Mammary epithelial cell (primary cell): ENCODE data around the gene STAT5B.

Experiments used
- EZH2 ChIP-seq: IDR thresholded peaks from 2 replicates; pipeline ENCODE4 v1.6.1; 2012; ENCODE audit warnings: low read length, inconsistent platforms, borderline replicate concordance
- TF ChIP-seq, protein P1 (sequence below), 2 donors: IDR thresholded peaks in 1 of 2; conservative IDR thresholded peaks in 1 of 2; 2 replicates each; pipeline ENCODE4 v1.5.1; 2011 to 2012; ENCODE audit warnings: inconsistent platforms in 2 of 2, low read length in 2 of 2, mild to moderate bottlenecking in 2 of 2, control low read depth in 1 of 2, low read depth in 1 of 2; ENCODE audit not compliant: insufficient read depth in 1 of 2; ENCODE audit errors: extremely low read depth in 1 of 2

DNA sequence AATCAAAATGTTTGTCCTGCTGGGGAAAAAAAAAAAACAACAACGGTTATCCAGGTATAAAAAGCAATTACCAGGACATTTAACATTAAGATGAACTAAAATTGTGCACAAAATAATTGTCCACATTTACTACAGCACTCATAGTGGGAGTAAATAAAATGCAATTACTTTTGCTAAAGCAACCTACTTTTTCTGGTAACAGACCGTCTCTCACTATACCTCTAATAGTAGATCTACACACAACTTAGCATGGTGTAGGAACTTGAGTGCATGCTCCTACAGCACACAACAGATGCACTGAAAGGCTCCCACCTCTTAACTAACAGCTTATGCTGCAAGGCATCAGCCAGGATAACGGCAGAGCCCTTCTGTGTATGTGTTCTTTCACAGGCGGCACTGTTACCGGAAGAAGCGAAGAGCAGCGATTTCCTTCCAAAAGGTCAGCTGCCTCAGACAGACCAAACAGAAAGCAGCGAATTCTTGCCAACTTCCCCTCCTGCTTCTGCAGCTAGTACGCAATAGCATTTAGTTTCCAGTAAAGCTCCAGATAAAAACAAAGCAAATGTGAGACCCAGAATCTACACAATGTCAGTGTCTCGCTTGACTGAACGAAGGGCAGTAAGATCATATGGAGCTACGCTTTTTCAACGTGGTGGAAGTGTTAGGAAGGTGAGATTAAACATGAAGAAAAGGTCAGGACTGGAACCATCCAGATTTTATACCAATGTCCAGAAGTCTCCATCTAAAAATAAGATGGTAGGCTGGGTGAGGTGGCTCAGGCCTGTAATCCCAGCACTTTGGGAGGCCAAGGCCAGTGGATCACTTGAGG, 27.6 kb downstream of the STAT5B start:
- TF ChIP-seq, protein P1, sequence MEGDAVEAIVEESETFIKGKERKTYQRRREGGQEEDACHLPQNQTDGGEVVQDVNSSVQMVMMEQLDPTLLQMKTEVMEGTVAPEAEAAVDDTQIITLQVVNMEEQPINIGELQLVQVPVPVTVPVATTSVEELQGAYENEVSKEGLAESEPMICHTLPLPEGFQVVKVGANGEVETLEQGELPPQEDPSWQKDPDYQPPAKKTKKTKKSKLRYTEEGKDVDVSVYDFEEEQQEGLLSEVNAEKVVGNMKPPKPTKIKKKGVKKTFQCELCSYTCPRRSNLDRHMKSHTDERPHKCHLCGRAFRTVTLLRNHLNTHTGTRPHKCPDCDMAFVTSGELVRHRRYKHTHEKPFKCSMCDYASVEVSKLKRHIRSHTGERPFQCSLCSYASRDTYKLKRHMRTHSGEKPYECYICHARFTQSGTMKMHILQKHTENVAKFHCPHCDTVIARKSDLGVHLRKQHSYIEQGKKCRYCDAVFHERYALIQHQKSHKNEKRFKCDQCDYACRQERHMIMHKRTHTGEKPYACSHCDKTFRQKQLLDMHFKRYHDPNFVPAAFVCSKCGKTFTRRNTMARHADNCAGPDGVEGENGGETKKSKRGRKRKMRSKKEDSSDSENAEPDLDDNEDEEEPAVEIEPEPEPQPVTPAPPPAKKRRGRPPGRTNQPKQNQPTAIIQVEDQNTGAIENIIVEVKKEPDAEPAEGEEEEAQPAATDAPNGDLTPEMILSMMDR (conservative IDR thresholded peaks at IDR 0.05 in 1 of 2, IDR thresholded peaks at IDR 0.05 in 1 of 2; ENCODE audit: extremely low read depth in 1 of 2, insufficient read depth in 1 of 2, low read depth in 1 of 2, low read length in 2 of 2) = no peak
- no peak for TF ChIP-seq EZH2
